Vagina (tissue), 2 donors: Measurements from ENCODE around the gene SPATS1. TPM values are rescaled to one million over a fixed set of nuclear protein-coding genes. Genes with fewer than 3 reads are reported as not detected.
"Not testable (repeated sequence)": the region's sequence is repeated elsewhere in the genome, so short reads cannot be mapped to it uniquely, and the experiment has no call there.

Experiments used
- DNase-seq, 2 donors: peaks; one replicate each; pipeline ENCODE4 v3.0.0-alpha.2; 2017; ENCODE audit errors: extremely low spot score in 2 of 2
- H3K27ac ChIP-seq: fragments of 200-600 bp; sonication (generic); one replicate; pipeline ENCODE4 v1.5.1; 2019
- H3K27me3 ChIP-seq: fragments of 200-600 bp; sonication (generic); one replicate; pipeline ENCODE4 v1.5.1; 2019
- H3K36me3 ChIP-seq, 2 donors: fragments of 200-600 bp; sonication (generic); one replicate each; pipeline ENCODE4 v1.5.1; 2017 to 2019
- H3K4me1 ChIP-seq: fragments of 200-600 bp; sonication (generic); one replicate; pipeline ENCODE4 v1.5.1; 2019
- H3K4me3 ChIP-seq, 2 donors: fragments of 200-600 bp; sonication (generic); 1 replicate in 1 of 2; 2 replicates in 1 of 2; pipeline ENCODE4 v1.5.1; 2016 to 2019
- H3K9me3 ChIP-seq: fragments of 200-600 bp; sonication (generic); one replicate; pipeline ENCODE4 v1.5.1; 2019
- CTCF ChIP-seq, 3 experiments: fragments of 450-650 bp in 2 of 3; fragments of 200-600 bp in 1 of 3; sonication (generic) in 1 of 3; IDR thresholded peaks; one replicate each; pipeline ENCODE4 v1.5.1; 2017 to 2019; ENCODE audit warnings: antibody characterized with exemption in 3 of 3, mild to moderate bottlenecking in 2 of 3, moderate library complexity in 2 of 3
- POLR2A ChIP-seq, 2 donors: fragments of 450-650 bp; IDR thresholded peaks; one replicate each; pipeline ENCODE4 v1.6.1; 2017; ENCODE audit warnings: antibody characterized with exemption in 2 of 2, mild to moderate bottlenecking in 2 of 2, moderate library complexity in 2 of 2
- POLR2AphosphoS5 ChIP-seq, 2 donors: sonication (generic); formaldehyde crosslinking; IDR thresholded peaks; one replicate each; pipeline ENCODE4 v1.9.0; 2017; ENCODE audit warnings: antibody characterized with exemption in 2 of 2, mild to moderate bottlenecking in 2 of 2, low read depth in 1 of 2; ENCODE audit not compliant: insufficient read depth in 1 of 2
- intact Hi-C: fragments of 100-400 bp; cut with DNase I; formaldehyde crosslinking; loops from one replicate; pipeline ENCODE4 v1.15.1; 2023
- total RNA-seq: library from RNA; depleted of rRNA; stranded (reverse); fragments of >200 nt; gene quantifications from one replicate; pipeline ENCODE4 v1.2.3, GENCODE V29; 2016

The SPATS1 gene
- total RNA-seq, 1 donor from 2014 or later, result not detected

GRCh38 chr6:44327096-44327495 is 15.4 kb upstream of the SPATS1 start:
- no peak for DNase-seq
- intact Hi-C loops, result loop anchor here (10.0 kb wide), 1 partner anchor 232 kb away; no protein-coding TSS in a partner anchor
- no peaks in the 10 kb centered on the region for H3K4me1 ChIP-seq
- H3K27ac ChIP-seq, result no peak overlapping the region
- no peak overlapping the region for H3K4me3 ChIP-seq
- no peak for TF ChIP-seq POLR2A (IDR thresholded peaks at IDR 0.05)
- TF ChIP-seq CTCF (IDR thresholded peaks at IDR 0.05), result no peak
- TF ChIP-seq POLR2AphosphoS5 (IDR thresholded peaks at IDR 0.05; ENCODE audit: insufficient read depth in 1 of 2, low read depth in 1 of 2), result no peak
- no peaks in the 10 kb centered on the region for H3K27me3 ChIP-seq
- H3K36me3 ChIP-seq, result no peaks in the 10 kb centered on the region
- H3K9me3 ChIP-seq, result no peaks in the 10 kb centered on the region

- no peaks in the 10 kb centered on the region for H3K36me3 ChIP-seq
- H3K27me3 ChIP-seq, result no peaks in the 10 kb centered on the region
- intact Hi-C loops, result loop anchor here (10.0 kb wide), 1 partner anchor 233 kb away; no protein-coding TSS in a partner anchor
Observed at GRCh38 chr6:44327760-44328159, 14.7 kb upstream of the SPATS1 start.

GRCh38 chr6:44328203-44328602 is 14.2 kb upstream of the SPATS1 start:
- not testable (repeated sequence) for H3K9me3 ChIP-seq, H3K27ac ChIP-seq, DNase-seq, H3K4me1 ChIP-seq, H3K4me3 ChIP-seq, H3K27me3 ChIP-seq, H3K36me3 ChIP-seq
- intact Hi-C loops, result loop anchor here (10.0 kb wide), 1 partner anchor 233 kb away; no protein-coding TSS in a partner anchor

More at GRCh38 chr6:44327760-44328159, 14.7 kb upstream of the SPATS1 start:
- no peak for DNase-seq
- no peak overlapping the region for H3K4me3 ChIP-seq
- H3K27ac ChIP-seq, result no peak overlapping the region
- no peak for TF ChIP-seq POLR2A (IDR thresholded peaks at IDR 0.05)
- no peak for TF ChIP-seq POLR2AphosphoS5 (IDR thresholded peaks at IDR 0.05; ENCODE audit: insufficient read depth in 1 of 2, low read depth in 1 of 2)
- TF ChIP-seq CTCF (IDR thresholded peaks at IDR 0.05), result no peak
- no peaks in the 10 kb centered on the region for H3K9me3 ChIP-seq
- no peaks in the 10 kb centered on the region for H3K4me1 ChIP-seq

- Histone ChIP-seq H3K36me3 (no peaks in the 10 kb centered on the region), H3K4me3 (no peak overlapping the region), H3K9me3 (no peaks in the 10 kb centered on the region), H3K27me3 (no peaks in the 10 kb centered on the region), H3K27ac (no peak overlapping the region), H3K4me1 (no peaks in the 10 kb centered on the region)
- TF ChIP-seq CTCF (IDR thresholded peaks at IDR 0.05) (no peak), POLR2A (IDR thresholded peaks at IDR 0.05) (no peak), POLR2AphosphoS5 (IDR thresholded peaks at IDR 0.05; ENCODE audit: insufficient read depth in 1 of 2, low read depth in 1 of 2) (no peak)
- DNase-seq, result no peak
- intact Hi-C loops, result loop anchor here (10.0 kb wide), 1 partner anchor 235 kb away; no protein-coding TSS in a partner anchor
Observed at GRCh38 chr6:44329858-44330257, 12.6 kb upstream of the SPATS1 start.

GRCh38 chr6:44332585-44332984 is 9.9 kb upstream of the SPATS1 start:
- no peak overlapping the region for H3K4me3 ChIP-seq
- TF ChIP-seq CTCF (IDR thresholded peaks at IDR 0.05), result no peak
- TF ChIP-seq POLR2AphosphoS5 (IDR thresholded peaks at IDR 0.05; ENCODE audit: insufficient read depth in 1 of 2, low read depth in 1 of 2), result no peak
- no peak for TF ChIP-seq POLR2A (IDR thresholded peaks at IDR 0.05)
- H3K36me3 ChIP-seq, result no peaks in the 10 kb centered on the region
- no peak for DNase-seq
- no peaks in the 10 kb centered on the region for H3K9me3 ChIP-seq
- no peaks in the 10 kb centered on the region for H3K4me1 ChIP-seq
- intact Hi-C loops, result no loop called here
- no peaks in the 10 kb centered on the region for H3K27me3 ChIP-seq
- no peak overlapping the region for H3K27ac ChIP-seq
